ENCODE data around the gene S100A5.
"Not testable (repeated sequence)": the region's sequence is repeated elsewhere in the genome, so short reads cannot be mapped to it uniquely, and the experiment has no call there.

S100A5 gene

GRCh38 chr1:153540394-153541361, at the start of gene S100A5:
Gene S100A5, minus strand, starts transcription at chr1:153540934. Its CDS starts 743 bp downstream, at chr1:153540191.
- DNase-seq (ENCODE audit: low read depth in 2 of 2): no peak

GRCh38 chr1:153588482-153588881, 47.7 kb upstream of the S100A5 start:
- no peak for DNase-seq (ENCODE audit: low read depth in 2 of 2)

GRCh38 chr1:153588033-153588432, 47.3 kb upstream of the S100A5 start:
- not testable (repeated sequence) for DNase-seq (ENCODE audit: low read depth in 2 of 2)

GRCh38 chr1:153587314-153587713, 46.6 kb upstream of the S100A5 start:
- no peak for DNase-seq (ENCODE audit: low read depth in 2 of 2)

GRCh38 chr1:153586347-153586746, 45.6 kb upstream of the S100A5 start:
- DNase-seq (ENCODE audit: low read depth in 2 of 2): no peak

- no peak for DNase-seq (ENCODE audit: low read depth in 2 of 2)
Measured at GRCh38 chr1:153585006-153585405, 44.3 kb upstream of the S100A5 start.

GRCh38 chr1:153583976-153584375, 43.2 kb upstream of the S100A5 start:
- no peak for DNase-seq (ENCODE audit: low read depth in 2 of 2)

GRCh38 chr1:153583514-153583913, 42.8 kb upstream of the S100A5 start:
- DNase-seq (ENCODE audit: low read depth in 2 of 2): not testable (repeated sequence)

GRCh38 chr1:153582836-153583235, 42.1 kb upstream of the S100A5 start:
- DNase-seq (ENCODE audit: low read depth in 2 of 2): not testable (repeated sequence)

- no peak for DNase-seq (ENCODE audit: low read depth in 2 of 2)
Measured at GRCh38 chr1:153578936-153579335, 38.2 kb upstream of the S100A5 start.

- no peak for DNase-seq (ENCODE audit: low read depth in 2 of 2)
Measured at GRCh38 chr1:153578490-153578889, 37.8 kb upstream of the S100A5 start.

GRCh38 chr1:153577624-153578051, 36.9 kb upstream of the S100A5 start:
- DNase-seq (ENCODE audit: low read depth in 2 of 2): no peak

- no peak for DNase-seq (ENCODE audit: low read depth in 2 of 2)
Measured at GRCh38 chr1:153577138-153577537, 36.4 kb upstream of the S100A5 start.

GRCh38 chr1:153575497-153575896, 34.8 kb upstream of the S100A5 start:
- DNase-seq (ENCODE audit: low read depth in 2 of 2): not testable (repeated sequence)

GRCh38 chr1:153575081-153575491, 34.4 kb upstream of the S100A5 start:
- DNase-seq (ENCODE audit: low read depth in 2 of 2): not testable (repeated sequence)

- no peak for DNase-seq (ENCODE audit: low read depth in 2 of 2)
Measured at GRCh38 chr1:153573351-153573750, 32.6 kb upstream of the S100A5 start.

- peak in 1 of 2 donors; percentile 45 for DNase-seq (ENCODE audit: low read depth in 2 of 2)
Measured at GRCh38 chr1:153572569-153573015, 31.9 kb upstream of the S100A5 start.

- DNase-seq (ENCODE audit: low read depth in 2 of 2): no peak
Measured at GRCh38 chr1:153571706-153572105, 31.0 kb upstream of the S100A5 start.

GRCh38 chr1:153570874-153571273, 30.1 kb upstream of the S100A5 start:
- no peak for DNase-seq (ENCODE audit: low read depth in 2 of 2)

- no peak for DNase-seq (ENCODE audit: low read depth in 2 of 2)
Measured at GRCh38 chr1:153569465-153569864, 28.7 kb upstream of the S100A5 start.

- DNase-seq (ENCODE audit: low read depth in 2 of 2): peak; percentile 70 to 86
Measured at GRCh38 chr1:153568367-153569099, 27.8 kb upstream of the S100A5 start.

GRCh38 chr1:153567621-153568366, 27.1 kb upstream of the S100A5 start:
- peak in 1 of 2 donors; percentile 31 for DNase-seq (ENCODE audit: low read depth in 2 of 2)
